GM19452 (cell line): ENCODE data around the gene MYL6.
A peak's percentile ranks its signal among the peaks of the same experiment; 100 is the strongest.

ENCODE experiments used
- ATAC-seq: cut with Tn5 transposase; IDR thresholded peaks from one replicate; pipeline ENCODE4 v1.9.1; 2021; ENCODE audit not compliant: unreplicated experiment

The MYL6 gene

DNA sequence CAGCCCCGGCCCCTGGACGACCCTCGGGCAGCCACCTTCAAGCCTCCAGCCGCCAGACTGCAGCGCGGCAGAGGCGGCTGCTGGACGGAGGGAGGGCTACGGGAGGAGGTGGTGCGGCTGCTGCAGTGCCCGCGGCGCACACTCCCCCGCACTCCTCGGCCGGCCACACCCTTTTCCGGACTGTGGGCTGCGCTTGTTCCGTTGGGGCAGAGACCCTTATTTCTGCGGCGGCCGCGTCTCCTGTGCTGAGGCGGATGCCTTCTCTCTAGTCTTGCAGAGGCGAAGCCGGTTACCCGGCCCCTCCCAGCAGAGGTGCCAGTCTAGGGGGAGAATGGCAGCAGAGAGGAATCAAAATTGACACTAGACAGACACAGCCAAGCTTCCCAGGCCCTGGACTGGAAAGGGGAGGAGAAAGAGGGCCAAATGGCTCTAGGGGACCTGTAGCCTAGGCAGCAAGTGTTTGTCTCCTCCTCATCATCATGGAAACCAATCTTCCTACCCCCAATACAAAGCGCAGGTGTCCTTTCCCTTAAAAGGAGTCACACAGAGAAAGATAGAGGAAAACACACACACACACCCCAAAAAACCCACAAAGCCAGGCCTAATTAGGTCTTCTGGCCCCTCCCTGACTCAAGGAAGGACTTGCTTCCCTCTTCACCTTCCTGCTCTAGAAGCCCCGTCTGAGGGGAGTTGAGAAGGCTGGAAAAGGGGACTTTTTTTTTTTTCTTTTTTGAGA is 28.8 kb upstream of the MYL6 start:
- no peak for ATAC-seq

DNA sequence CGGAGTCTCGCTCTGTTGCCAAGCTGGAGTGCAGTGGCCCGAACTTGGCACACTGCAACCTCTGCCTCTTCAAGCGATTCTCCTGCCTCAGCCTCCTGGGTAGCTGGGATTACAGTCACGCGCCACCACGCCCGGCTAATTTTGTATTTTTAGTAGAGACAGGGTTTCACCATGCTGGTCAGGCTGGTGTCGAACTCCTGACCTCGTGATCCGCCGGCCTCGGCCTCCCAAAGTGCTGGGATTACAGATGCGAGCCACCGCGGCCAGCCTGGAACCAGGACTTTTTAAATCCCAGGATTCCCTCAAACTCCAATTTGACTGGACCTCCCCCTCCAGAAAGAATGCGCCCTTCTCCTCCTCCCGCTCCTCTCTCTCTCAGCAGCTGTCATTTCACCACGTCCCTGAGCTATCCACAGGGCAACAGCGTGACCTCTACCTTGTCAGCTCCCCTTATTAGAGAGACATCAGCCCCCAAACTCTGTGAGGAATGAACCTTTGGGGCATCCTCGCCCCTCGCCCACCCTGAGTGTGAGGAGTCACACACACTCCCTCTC is 28.1 kb upstream of the MYL6 start:
- ATAC-seq = no peak

DNA sequence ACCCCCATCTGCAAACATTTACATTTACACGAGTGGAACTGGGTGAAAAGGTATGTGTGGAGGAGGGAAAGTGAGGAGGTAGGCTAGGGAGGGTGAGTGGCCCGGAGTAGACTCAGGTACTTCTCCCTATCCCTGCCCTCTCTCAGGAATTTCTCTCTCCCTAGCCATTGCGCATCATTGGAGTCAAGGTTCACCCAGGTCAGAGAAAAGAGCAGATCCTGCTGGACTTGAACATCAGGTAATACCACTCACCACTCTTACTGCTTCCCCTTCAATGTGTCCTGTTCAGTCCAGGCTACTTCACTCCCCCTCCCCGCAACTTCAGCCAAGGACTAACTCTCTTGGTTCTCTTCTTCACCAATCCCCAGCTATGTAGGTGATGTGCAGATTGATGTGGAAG is 27.3 kb upstream of the MYL6 start:
- no peak for ATAC-seq

DNA sequence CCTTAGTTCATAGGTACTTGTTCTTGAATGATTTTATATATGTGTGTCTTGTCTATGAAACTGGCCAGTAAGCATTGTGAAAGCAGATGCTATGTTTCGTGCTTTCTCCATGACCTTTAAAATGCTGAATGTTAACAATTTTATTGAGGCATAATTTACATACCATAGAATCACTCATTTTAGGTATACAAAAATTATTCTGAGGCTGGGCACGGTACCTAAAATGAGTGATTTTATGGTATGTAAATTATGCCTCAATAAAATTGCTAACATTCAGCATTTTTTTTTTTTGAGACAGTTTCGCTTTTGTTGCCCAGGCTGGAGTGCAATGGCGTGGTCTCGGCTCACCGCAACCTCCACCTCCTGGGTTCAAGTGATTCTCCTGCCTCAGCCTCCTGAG is 23.3 kb upstream of the MYL6 start:
- no peak for ATAC-seq

DNA sequence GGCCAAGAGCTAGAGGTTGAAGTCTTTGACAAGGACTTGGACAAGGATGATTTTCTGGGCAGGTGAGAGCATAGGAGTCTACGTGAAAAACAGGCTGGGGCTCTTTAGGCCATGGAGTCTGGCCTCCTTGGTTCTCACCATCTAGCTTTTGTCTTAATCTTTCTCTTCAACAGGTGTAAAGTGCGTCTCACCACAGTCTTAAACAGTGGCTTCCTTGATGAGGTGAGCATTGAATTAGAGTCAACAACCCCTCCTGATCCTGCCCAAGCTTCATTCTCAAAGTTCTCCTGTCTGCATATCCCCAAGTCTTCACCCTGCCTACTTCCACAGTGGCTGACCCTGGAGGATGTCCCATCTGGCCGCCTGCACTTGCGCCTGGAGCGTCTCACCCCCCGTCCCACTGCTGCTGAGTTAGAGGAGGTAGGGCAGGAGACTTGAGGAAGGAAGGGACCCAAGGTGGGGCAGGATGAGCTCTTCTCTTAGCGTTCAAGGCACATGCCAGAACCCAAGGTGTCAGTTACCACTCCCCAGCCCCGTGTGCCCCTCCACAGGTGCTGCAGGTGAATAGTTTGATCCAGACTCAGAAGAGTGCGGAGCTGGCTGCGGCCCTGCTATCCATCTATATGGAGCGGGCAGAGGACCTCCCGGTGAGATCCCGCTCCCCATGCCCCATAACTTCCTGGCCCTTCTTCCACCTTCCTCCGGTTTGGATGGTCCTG is 20.1 kb upstream of the MYL6 start:
- no peak for ATAC-seq

DNA sequence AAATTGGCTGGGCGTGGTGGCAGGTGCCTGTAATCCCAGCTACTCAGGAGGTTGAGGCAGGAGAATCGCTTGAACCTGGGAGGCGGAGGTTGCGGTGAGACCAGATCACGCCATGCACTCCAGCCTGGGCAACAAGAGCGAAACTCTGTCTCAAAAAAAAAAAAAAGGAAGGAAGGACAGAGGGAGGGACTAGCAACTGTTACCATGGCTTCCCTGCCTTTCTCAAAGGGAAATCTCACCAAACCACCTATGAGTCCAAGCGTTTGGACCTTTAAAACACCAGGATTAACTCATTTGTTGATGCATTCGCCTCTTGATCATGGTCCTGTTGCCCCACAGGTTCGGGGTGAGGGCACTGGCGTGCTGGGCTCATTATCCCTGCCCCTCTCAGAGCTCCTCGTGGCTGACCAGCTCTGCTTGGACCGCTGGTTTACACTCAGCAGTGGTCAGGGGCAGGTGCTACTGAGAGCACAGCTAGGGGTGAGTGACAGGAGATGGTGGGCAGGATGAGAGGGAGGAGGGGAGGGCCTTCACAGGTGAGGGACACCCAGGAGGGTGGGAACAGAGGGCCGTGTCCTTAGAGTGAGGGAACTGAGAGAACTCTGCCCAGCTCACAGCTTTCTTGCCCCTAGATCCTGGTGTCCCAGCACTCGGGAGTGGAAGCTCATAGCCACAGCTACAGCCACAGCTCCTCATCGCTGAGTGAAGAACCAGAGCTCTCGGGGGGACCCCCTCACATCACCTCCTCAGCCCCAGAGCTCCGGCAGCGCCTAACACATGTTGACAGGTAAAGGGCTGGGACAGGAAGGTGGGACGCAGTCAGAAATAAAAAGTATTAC is 16.0 kb upstream of the MYL6 start:
- ATAC-seq = no peak

DNA sequence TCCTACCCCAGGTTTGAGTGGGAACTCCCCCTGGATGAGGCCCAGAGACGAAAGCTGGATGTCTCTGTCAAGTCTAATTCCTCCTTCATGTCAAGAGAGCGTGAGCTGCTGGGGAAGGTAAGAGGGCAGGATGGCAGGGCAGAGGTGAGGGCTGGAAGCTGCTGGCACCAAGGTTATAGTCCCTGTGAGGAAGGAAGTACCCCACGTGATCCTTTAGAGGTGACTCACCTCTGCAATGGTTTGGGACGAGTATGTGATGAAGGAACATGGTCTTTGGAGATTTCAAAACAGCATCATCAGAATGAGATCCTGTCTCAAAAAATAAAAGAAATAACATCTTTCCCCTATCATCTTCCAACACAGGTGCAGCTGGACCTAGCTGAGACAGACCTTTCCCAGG is 14.9 kb upstream of the MYL6 start:
- no peak for ATAC-seq

DNA sequence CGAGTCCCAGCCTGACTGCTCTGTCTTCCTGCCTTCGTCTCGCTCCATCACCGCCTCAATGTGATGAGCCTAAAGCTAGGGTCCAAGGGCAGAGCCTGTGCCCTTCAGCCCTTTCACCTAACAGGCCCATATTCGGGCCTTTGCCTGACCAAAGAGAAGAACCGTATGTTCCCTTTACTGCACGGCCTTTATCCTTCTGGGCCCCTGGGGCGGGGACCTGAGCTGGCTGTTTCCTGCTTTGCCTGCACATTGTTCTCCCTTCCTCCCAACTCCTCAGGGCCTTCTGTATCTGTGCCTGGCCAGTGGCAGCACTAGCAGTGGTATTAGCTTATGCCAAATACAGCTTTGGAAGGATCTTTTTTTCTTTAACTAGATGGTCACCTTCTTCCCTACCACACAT is 14.3 kb upstream of the MYL6 start:
- no peak for ATAC-seq

DNA sequence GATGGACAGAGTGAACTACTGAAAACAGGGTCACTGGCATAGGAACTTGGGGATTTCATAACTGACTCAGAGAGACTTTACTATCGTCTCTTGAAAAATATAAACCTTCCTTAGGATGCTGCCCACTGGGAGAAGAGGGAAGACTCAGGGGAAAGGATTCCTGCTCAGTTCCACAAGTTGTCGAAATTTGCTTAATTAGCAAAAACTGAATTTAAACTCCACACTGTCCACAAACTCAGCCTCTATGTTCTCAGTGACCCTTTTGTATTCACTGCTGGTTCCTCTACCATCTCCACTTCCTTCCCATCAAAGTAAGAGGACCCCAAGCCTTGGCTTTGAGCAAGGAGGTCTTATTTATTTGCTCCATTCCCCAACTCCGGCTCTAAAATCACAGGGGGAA is 12.9 kb upstream of the MYL6 start:
- ATAC-seq = no peak

DNA sequence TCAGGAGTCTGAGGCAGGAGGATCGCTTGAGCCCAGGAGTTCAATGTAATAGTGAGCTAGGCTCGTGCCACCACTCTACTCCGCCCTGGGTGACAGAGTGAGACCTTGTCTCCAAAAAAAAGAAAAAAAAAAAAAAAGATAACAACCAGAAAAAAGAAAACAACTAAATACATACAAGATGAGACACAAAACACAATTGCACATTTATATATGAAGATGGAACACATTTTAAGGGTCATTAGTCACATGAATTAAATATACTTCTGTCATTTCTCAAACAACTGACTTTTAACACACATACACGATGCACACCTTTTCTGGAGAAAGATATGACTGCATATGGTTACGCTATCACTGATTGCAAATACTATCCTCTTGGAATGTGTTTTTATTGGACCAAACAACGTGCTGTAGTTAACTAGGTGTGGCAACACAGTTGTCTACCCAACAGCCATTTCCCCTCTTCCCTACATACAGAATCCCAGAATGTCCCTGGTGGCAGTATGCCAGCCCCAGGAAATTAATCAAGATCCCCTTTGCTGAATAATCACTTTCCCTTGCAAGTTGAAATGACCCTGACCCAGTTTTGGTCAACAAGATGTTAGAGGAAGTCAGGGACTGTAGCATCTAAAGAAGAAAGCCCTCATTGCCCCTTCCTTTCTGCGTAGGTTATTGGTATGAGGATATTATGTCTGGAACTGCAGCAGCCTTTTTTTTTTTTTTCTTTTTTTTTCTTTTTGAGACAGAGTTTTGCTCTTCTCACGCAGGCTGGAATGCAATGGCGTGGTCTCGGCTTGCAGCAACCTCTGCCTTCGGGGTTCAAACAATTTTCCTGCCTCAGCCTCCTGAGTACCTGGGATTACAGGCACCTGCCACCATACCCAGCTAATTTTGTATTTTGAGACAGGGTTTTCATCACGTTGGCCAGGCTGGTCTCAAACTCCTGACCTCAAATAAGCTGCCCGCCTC is 11.4 kb upstream of the MYL6 start:
- ATAC-seq = no peak

DNA sequence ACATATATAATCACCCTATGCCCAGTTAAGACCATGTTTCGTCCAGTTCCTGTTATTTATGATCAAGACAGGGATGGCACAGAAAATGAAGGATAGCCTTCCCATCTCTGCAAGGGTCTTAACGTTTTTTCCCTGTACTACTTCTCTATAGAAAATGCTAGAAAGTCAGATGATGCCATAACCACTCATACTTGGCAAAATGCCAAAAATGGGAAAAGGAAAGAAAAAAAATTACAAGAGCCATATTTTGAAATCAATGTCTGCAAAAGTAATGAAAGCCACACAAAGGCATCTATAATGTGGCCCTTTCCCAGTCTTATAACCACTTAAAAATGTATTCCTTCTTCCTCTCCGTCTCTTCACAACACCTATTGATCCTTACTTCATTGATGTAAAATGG is 7.6 kb upstream of the MYL6 start:
- ATAC-seq = no peak

DNA sequence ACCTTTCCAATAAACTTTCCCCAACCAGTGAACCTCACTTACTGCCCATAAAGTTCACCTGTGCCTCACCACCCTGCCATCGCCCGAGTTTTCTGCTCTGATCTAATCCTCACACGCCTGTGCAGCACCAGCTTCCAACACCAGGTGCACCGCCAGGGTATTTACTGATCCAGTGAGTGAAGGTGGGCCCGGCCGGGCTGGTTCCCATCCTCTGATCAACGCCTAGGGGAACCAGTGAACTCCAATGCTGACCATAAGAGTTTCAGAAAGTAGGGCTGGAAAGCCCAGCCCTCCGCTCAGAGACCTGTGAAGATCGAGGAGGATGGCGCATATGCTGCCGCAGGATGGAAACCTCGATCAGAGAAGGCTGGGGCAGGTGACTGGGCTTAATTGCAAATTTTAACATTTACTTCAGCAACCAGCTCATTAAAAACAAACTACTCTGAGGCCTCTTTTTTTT is 6.5 kb upstream of the MYL6 start:
- peak; percentile 57 for ATAC-seq

DNA sequence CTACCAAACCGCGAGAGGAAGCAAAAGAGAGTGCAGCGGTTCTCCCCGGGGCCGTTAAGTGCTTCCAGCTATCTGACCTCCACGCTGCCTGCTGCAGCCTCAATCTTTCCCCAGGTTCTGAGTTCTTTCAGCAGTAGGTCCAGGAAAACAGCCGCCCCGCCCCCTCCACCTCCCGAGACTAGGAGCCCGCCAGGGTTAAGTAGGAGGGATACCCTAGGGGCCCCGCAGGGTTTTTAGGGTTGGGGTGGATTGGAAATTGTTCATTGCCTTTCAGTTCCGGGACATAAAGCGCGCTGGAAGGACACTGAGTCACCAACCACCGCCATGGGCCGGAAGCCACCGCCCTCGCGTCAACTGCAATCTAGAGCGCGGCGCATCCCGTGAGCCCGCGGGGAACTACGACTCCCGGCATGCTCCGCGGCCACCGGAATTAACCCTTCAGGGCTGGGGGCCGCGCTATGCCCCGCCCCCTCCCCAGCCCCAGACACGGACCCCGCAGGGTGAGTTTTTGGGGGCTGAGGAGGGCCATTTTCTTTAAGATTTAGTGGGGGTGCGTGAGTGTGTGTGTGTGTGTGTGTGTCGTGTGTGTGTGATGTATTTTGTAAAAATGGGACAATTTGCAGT is 5.9 kb upstream of the MYL6 start, which contains the start of gene MYL6B:
TSS of gene MYL6B (plus strand) at position 456 of the 624 bp plus-strand sequence. CDS start 1,332 bp downstream, outside the sequence.
- peak; percentile 87 for ATAC-seq

DNA sequence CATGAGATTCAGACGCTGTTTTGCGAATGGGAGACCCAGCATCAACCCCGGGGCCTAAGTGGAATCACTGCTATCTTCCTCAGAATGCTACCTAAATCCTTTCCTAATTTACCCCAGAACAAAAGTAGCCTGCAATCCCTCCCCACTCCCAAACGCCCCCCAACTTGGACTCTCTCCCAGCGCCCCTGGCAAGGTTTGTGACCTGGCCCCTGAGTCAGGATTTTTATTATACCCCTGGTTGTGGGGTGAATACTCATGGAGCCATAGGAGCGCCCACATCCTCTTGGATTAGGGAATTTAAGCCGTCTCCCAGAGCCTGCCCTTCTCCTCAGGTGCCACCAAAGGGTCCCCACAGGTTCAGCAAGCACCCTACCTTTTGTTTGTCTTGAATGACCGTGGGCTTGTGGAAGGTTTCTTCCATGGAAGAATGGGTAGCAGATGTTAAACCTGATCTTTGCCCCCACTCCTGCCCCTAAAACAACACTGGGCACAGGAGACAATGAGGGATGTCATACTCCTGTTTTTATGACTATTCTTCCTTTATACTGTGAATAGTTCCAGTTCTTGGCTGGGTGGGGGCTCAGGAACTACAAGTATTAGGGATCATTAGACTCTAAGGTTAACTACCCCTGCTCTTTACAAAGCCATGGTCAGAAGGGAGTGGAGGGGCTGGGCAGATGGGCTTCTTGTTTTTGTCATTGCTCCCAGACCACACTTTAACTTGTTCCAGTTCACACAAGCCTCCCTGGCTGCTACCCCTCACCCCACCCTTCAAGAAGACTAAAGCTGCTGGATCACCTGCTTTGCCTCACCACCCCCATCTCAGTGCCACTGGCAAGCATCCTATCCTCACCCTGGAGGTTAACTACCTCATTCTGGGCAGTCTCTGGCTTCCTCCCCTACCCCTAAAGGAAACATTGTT is 5.1 kb upstream of the MYL6 start:
- no peak for ATAC-seq

DNA sequence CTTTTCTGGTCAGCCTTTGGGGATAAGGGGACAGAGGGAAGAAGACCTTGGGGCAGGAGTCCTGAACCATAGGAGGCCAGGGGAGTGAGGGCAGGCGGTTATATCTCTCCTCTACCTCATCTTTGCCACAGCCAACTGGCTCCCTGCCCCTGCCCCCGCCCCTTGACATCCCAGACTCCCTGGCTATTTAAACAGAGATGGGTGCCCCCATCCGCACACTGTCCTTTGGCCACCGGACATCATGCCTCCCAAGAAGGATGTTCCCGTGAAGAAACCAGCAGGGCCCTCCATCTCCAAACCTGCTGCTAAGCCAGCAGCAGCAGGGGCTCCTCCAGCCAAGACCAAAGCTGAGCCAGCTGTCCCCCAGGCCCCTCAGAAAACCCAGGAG is 4.5 kb upstream of the MYL6 start:
- no peak for ATAC-seq

DNA sequence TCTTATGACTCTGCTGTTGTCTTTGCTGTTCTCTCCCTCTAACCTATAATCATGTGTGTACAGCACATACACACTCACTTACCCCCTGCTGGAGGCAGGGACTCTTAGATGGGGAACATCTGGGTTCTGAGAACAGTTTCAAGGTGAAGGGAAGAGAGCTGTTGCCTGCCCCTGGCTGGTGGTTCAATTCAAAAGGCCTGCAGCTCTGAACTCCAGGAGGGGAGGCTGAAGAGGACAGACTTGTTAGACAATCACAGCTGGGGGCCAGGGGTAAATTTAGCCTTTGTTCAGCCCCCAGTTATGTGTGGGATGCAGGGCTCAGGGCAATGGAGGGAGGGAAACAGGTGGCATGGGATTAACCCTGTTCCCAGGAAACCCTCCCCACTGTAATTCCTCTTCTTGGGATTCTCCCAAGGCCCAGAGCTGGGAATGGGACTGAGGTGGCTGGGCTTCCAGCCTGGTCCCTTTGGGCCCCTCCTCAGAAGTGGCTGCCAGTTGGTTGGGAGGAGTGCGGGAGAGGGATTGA is 3.9 kb upstream of the MYL6 start:
- no peak for ATAC-seq

DNA sequence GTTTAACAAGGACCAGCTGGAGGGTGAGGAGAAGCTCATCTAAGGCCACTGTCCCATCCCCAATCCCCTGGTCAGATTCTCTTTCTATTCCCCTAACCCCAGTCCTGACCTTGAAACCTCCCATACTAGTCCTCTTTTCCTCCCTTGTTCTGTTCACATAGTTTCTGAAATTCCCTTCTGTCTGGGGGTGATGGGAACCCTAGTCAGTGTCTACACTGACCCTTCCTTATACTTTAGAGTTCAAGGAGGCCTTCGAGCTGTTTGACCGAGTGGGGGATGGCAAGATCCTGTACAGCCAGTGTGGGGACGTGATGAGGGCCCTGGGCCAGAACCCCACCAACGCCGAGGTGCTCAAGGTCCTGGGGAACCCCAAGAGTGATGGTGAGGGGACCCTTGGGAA is 3.3 kb upstream of the MYL6 start:
- no peak for ATAC-seq

DNA sequence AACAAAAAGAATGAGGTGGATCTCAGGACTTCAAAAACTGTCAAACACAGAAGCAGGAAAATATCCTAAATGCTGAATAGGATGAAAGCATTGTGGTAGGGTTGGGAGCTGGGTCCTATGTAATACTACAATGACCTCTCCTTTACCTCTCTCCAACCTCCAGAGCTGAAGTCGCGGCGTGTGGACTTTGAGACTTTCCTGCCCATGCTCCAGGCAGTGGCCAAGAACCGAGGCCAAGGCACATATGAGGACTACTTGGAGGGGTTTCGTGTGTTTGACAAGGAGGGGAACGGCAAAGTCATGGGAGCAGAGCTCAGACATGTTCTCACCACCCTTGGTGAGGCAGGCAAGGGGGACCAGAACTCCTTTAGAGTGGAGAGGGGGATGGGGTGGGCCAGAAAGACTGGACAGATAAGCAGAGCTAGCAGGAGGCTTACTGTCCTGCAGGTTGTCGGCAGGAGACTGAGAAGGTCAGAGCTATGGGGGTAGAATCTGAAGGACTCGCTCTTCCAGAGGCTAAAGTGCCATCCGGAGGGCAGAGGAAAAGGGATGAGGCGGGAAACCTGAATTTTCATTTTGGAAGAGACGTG is 2.8 kb upstream of the MYL6 start:
- ATAC-seq = no peak
